ENCODE measurements around the gene CRB1. TPM values are rescaled to one million over a fixed set of nuclear protein-coding genes. Genes with fewer than 3 reads are reported as not detected.

The CRB1 gene
- polyA plus RNA-seq, 1 donor from 2014 or later, result 2.3 TPM

DNA sequence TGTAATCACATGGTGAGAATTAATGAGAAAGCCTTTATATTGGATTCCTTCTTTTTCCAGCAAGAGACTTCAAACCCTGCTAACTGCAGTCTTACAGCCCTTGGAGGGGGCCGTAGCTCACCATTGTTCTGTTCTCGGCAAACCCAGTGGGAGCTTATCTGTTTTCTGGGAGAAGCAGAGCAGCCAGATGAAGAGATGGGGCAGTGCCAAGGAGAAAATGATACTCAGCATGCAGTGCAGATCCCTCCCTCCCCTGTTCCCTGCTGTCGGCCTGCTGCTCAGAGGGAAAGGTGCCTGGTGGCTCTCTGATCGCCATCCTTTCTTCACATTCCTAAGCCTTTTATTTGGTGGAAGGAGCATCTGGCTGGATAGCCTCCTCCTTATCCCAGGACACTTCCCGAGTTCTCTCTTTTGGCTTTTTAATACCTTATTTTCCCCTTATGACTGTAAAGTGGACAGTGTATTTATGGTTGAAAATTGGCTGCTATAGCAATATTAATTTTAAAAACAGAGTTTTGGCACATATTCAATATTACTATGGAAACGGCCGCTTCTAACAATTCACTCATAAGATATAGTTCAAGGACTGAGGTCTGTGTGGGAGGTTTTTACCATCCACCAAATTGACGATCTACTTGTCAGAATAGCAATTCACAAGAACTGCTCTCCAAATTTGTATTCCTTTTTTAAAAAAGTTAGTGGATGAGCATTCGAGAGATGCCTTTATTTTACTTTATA lies 203.4 kb downstream of the CRB1 start:
- no peaks in the 10 kb centered on the region for H4K20me1 ChIP-seq (ENCODE audit: insufficient read depth)
- no peaks in the 10 kb centered on the region for H3K79me2 ChIP-seq (replicated peaks; ENCODE audit: insufficient read depth, low read length)
- H3K9me2 ChIP-seq (ENCODE audit: insufficient read depth, low read length), result no peaks in the 10 kb centered on the region
- no peaks in the 10 kb centered on the region for H3K36me3 ChIP-seq (ENCODE audit: insufficient read depth, low read length)
- no peaks in the 10 kb centered on the region for H3K27me3 ChIP-seq (ENCODE audit: insufficient read depth, low read depth, low read length)
- no peak overlapping the region for H3K4me2 ChIP-seq (ENCODE audit: low read length)
- TF ChIP-seq POLR2AphosphoS5 (IDR thresholded peaks at IDR 0.05), result no peak
- no peak for TF ChIP-seq MXI1 (conservative IDR thresholded peaks at IDR 0.05; ENCODE audit: poor library complexity, severe bottlenecking)
- no peak for TF ChIP-seq EP300 (conservative IDR thresholded peaks at IDR 0.05; ENCODE audit: poor library complexity, severe bottlenecking)
- no peak overlapping the region for H2AFZ ChIP-seq (ENCODE audit: low read depth, low read length)
- H3K9ac ChIP-seq (ENCODE audit: low read length), result no peak overlapping the region
- H3K9me3 ChIP-seq (ENCODE audit: low read length), result no peaks in the 10 kb centered on the region
- H3K4me3 ChIP-seq (ENCODE audit: low read length), result no peak overlapping the region
- no peak overlapping the region for H3K27ac ChIP-seq (ENCODE audit: low read length)
- H3F3A ChIP-seq (ENCODE audit: insufficient read depth, low read length, poor library complexity, severe bottlenecking), result no peaks in the 10 kb centered on the region

DNA sequence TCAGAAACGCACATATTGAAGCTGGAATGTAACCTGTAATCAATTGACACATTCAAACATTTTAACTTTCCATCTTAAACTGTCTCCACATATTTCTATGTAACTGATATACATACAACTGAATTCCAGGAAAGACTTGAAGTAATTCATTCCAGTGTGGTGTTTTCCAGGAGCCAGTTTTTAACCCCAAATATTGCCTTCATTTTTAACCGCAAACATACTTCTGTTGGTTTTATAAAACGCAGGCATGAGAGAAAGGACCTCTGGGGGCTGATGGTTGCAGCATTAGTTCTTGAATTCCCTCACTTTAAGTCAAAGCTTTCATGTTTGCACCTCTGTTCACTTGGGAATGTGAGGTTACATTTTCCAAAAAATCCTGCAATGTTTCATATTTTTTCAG lies 204.1 kb downstream of the CRB1 start:
- H3K4me3 ChIP-seq (ENCODE audit: low read length), result no peak overlapping the region
- TF ChIP-seq EP300 (conservative IDR thresholded peaks at IDR 0.05; ENCODE audit: poor library complexity, severe bottlenecking) (no peak), SMC3 (conservative IDR thresholded peaks at IDR 0.05; ENCODE audit: poor library complexity) (no peak), MXI1 (conservative IDR thresholded peaks at IDR 0.05; ENCODE audit: poor library complexity, severe bottlenecking) (no peak), POLR2AphosphoS5 (IDR thresholded peaks at IDR 0.05) (no peak), TAF1 (IDR thresholded peaks at IDR 0.05; ENCODE audit: low read depth) (no peak), EZH2 (IDR thresholded peaks at IDR 0.05; ENCODE audit: borderline replicate concordance, insufficient read depth, low read length, poor library complexity, severe bottlenecking) (no peak), RAD21 (conservative IDR thresholded peaks at IDR 0.05) (no peak)
- TF ChIP-seq, protein P1, sequence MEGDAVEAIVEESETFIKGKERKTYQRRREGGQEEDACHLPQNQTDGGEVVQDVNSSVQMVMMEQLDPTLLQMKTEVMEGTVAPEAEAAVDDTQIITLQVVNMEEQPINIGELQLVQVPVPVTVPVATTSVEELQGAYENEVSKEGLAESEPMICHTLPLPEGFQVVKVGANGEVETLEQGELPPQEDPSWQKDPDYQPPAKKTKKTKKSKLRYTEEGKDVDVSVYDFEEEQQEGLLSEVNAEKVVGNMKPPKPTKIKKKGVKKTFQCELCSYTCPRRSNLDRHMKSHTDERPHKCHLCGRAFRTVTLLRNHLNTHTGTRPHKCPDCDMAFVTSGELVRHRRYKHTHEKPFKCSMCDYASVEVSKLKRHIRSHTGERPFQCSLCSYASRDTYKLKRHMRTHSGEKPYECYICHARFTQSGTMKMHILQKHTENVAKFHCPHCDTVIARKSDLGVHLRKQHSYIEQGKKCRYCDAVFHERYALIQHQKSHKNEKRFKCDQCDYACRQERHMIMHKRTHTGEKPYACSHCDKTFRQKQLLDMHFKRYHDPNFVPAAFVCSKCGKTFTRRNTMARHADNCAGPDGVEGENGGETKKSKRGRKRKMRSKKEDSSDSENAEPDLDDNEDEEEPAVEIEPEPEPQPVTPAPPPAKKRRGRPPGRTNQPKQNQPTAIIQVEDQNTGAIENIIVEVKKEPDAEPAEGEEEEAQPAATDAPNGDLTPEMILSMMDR (IDR thresholded peaks at IDR 0.05; ENCODE audit: poor library complexity, severe bottlenecking), result no peak
- TF ChIP-seq, protein P2, sequence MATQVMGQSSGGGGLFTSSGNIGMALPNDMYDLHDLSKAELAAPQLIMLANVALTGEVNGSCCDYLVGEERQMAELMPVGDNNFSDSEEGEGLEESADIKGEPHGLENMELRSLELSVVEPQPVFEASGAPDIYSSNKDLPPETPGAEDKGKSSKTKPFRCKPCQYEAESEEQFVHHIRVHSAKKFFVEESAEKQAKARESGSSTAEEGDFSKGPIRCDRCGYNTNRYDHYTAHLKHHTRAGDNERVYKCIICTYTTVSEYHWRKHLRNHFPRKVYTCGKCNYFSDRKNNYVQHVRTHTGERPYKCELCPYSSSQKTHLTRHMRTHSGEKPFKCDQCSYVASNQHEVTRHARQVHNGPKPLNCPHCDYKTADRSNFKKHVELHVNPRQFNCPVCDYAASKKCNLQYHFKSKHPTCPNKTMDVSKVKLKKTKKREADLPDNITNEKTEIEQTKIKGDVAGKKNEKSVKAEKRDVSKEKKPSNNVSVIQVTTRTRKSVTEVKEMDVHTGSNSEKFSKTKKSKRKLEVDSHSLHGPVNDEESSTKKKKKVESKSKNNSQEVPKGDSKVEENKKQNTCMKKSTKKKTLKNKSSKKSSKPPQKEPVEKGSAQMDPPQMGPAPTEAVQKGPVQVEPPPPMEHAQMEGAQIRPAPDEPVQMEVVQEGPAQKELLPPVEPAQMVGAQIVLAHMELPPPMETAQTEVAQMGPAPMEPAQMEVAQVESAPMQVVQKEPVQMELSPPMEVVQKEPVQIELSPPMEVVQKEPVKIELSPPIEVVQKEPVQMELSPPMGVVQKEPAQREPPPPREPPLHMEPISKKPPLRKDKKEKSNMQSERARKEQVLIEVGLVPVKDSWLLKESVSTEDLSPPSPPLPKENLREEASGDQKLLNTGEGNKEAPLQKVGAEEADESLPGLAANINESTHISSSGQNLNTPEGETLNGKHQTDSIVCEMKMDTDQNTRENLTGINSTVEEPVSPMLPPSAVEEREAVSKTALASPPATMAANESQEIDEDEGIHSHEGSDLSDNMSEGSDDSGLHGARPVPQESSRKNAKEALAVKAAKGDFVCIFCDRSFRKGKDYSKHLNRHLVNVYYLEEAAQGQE (IDR thresholded peaks at IDR 0.05; ENCODE audit: borderline replicate concordance), result no peak
- no peaks in the 10 kb centered on the region for H3K79me2 ChIP-seq (replicated peaks; ENCODE audit: insufficient read depth, low read length)
- no peak overlapping the region for H2AFZ ChIP-seq (ENCODE audit: low read depth, low read length)
- no peaks in the 10 kb centered on the region for H3K9me2 ChIP-seq (ENCODE audit: insufficient read depth, low read length)
- no peaks in the 10 kb centered on the region for H3F3A ChIP-seq (ENCODE audit: insufficient read depth, low read length, poor library complexity, severe bottlenecking)
- H3K36me3 ChIP-seq (ENCODE audit: insufficient read depth, low read length), result no peaks in the 10 kb centered on the region
- no peaks in the 10 kb centered on the region for H4K20me1 ChIP-seq (ENCODE audit: insufficient read depth)
- no peak overlapping the region for H3K4me2 ChIP-seq (ENCODE audit: low read length)
- no peak overlapping the region for H3K27ac ChIP-seq (ENCODE audit: low read length)
- no peak overlapping the region for H3K9ac ChIP-seq (ENCODE audit: low read length)
- H3K9me3 ChIP-seq (ENCODE audit: low read length), result no peaks in the 10 kb centered on the region
- no peaks in the 10 kb centered on the region for H3K27me3 ChIP-seq (ENCODE audit: insufficient read depth, low read depth, low read length)

All from neural cell (in vitro differentiated cells).